Measurements from ENCODE around the gene RASSF3. TPM values are rescaled to one million over a fixed set of nuclear protein-coding genes. Genes with fewer than 3 reads are reported as not detected.

Gene RASSF3
- total RNA-seq, 1 experiment from 2014 or later = 13.4 TPM

DNA sequence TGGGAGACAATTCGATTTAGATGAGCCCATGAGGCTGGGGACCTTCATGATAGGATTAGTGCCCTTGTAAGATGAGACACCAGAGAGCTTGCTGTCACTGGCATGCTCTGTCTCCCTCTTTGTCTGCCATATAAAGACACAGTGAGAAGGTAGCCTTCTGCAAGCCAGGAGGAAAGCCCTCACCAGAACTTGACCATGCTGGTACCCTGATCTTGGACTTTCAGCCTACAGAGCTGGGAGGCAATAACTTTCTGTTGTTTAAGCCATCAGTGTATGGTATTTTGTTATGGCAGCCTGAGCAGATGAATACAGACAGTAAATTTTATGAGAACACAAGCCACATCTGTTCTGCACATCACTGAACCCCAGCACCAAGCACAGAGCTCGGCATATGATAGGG, 38.1 kb upstream of the RASSF3 start:
- Histone ChIP-seq H2AFZ (ENCODE audit: low read length) (no peak overlapping the region), H3K36me3 (ENCODE audit: low read depth, low read length) (no peaks in the 10 kb centered on the region), H3K9me3 (ENCODE audit: low read length) (no peaks in the 10 kb centered on the region), H3K9ac (ENCODE audit: low read length) (no peak overlapping the region), H3F3A (ENCODE audit: low read length, unreplicated experiment) (no peaks in the 10 kb centered on the region), H3K4me1 (ENCODE audit: insufficient read depth, low read length) (no peaks in the 10 kb centered on the region), H3K9me2 (replicated peaks; ENCODE audit: low read length) (no peaks in the 10 kb centered on the region), H3K27ac (ENCODE audit: low read length) (no peak overlapping the region), H3K4me2 (ENCODE audit: low read length) (no peak overlapping the region), H3K27me3 (ENCODE audit: low read length) (no peaks in the 10 kb centered on the region), H4K20me1 (ENCODE audit: low read length) (no peaks in the 10 kb centered on the region), H3K4me3 (ENCODE audit: low read length) (no peak overlapping the region), H3K79me2 (ENCODE audit: low read length) (no peaks in the 10 kb centered on the region)
- ChIA-PET POLR2A (ENCODE audit: unreplicated experiment) (no interaction called here), CTCF (no interaction called here)
- ATAC-seq (no peak), DNase-seq (no peak)
- TF ChIP-seq, protein P1, sequence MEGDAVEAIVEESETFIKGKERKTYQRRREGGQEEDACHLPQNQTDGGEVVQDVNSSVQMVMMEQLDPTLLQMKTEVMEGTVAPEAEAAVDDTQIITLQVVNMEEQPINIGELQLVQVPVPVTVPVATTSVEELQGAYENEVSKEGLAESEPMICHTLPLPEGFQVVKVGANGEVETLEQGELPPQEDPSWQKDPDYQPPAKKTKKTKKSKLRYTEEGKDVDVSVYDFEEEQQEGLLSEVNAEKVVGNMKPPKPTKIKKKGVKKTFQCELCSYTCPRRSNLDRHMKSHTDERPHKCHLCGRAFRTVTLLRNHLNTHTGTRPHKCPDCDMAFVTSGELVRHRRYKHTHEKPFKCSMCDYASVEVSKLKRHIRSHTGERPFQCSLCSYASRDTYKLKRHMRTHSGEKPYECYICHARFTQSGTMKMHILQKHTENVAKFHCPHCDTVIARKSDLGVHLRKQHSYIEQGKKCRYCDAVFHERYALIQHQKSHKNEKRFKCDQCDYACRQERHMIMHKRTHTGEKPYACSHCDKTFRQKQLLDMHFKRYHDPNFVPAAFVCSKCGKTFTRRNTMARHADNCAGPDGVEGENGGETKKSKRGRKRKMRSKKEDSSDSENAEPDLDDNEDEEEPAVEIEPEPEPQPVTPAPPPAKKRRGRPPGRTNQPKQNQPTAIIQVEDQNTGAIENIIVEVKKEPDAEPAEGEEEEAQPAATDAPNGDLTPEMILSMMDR (conservative IDR thresholded peaks at IDR 0.05; ENCODE audit: low read depth, low read length) = no peak
- TF ChIP-seq EZH2phosphoT487 (IDR thresholded peaks at IDR 0.05; ENCODE audit: borderline replicate concordance, low read length) = no peak
- BruUV-seq (replicated peaks) = no TSS peak
- intact Hi-C loops (cut with micrococcal nuclease) = no loop called here

DNA sequence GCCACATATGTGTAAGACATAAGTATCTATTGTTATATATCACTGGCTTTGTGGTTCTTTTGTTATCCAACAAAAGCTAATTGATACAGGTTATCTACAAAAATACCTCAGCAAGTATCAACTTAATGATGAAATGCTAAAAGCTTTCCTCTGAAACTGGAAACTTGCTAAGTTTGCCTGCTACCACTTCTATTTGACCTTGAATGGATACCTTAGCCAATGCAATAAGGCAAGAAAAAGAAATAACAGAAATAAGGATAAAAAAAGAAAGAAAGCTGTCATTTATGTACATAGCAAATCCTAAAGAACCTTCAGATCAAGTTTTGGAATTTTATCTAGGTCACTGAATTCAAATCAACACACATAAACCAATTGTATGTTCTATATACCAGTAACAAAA, 35.5 kb upstream of the RASSF3 start:
- CTCF ChIA-PET = no interaction called here

DNA sequence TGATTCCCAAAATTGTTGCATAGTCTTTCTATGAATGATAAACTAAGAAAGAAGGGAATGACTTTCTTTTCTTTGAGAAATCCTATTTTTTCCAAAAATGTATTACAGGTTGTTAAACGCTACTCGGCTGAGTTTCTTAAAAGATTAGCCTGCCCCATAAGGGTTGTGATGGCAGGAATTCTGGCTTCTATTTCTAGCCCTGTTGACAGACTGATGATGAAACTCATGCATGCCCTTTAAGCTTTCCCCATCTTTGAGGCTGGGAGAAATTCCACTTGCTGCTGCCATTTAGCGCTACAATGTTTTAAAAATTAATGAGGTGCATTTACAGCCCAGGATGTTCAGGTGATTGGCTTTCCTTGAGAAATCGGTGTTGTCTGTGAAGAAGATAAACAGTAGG, 33.2 kb upstream of the RASSF3 start:
- Histone ChIP-seq H3K4me3 (ENCODE audit: low read length) (no peak overlapping the region), H4K20me1 (ENCODE audit: low read length) (no peaks in the 10 kb centered on the region), H3K36me3 (ENCODE audit: low read depth, low read length) (no peaks in the 10 kb centered on the region), H2AFZ (ENCODE audit: low read length) (no peak overlapping the region), H3K9ac (ENCODE audit: low read length) (no peak overlapping the region), H3K79me2 (ENCODE audit: low read length) (no peaks in the 10 kb centered on the region), H3K27ac (ENCODE audit: low read length) (no peak overlapping the region), H3K4me1 (ENCODE audit: insufficient read depth, low read length) (no peaks in the 10 kb centered on the region), H3K27me3 (ENCODE audit: low read length) (no peaks in the 10 kb centered on the region), H3K9me3 (ENCODE audit: low read length) (no peaks in the 10 kb centered on the region), H3K4me2 (ENCODE audit: low read length) (no peak overlapping the region), H3K9me2 (replicated peaks; ENCODE audit: low read length) (no peaks in the 10 kb centered on the region), H3F3A (ENCODE audit: low read length, unreplicated experiment) (no peaks in the 10 kb centered on the region)
- no peak for TF ChIP-seq EZH2 (IDR thresholded peaks at IDR 0.05; ENCODE audit: low read length, unreplicated experiment)
- TF ChIP-seq, protein P1 (conservative IDR thresholded peaks at IDR 0.05; ENCODE audit: low read depth, low read length) = no peak
- TF ChIP-seq EZH2phosphoT487 (IDR thresholded peaks at IDR 0.05; ENCODE audit: borderline replicate concordance, low read length) = no peak
- POLR2A ChIA-PET (ENCODE audit: unreplicated experiment) = no interaction called here
- CTCF ChIA-PET = no interaction called here
- DNase-seq (no peak), ATAC-seq (no peak)
- intact Hi-C loops (cut with micrococcal nuclease) = no loop called here
- no TSS peak for BruUV-seq (replicated peaks)

More for the DNA sequence above, 35.5 kb upstream of the RASSF3 start:
- no peaks in the 10 kb centered on the region for H3K9me2 ChIP-seq (replicated peaks; ENCODE audit: low read length)
- H3K79me2 ChIP-seq (ENCODE audit: low read length) = no peaks in the 10 kb centered on the region
- H3K9me3 ChIP-seq (ENCODE audit: low read length) = no peaks in the 10 kb centered on the region
- no peaks in the 10 kb centered on the region for H3K4me1 ChIP-seq (ENCODE audit: insufficient read depth, low read length)
- no peaks in the 10 kb centered on the region for H4K20me1 ChIP-seq (ENCODE audit: low read length)
- intact Hi-C loops (cut with micrococcal nuclease) = no loop called here
- DNase-seq = no peak
- no peaks in the 10 kb centered on the region for H3K27me3 ChIP-seq (ENCODE audit: low read length)
- H3K4me2 ChIP-seq (ENCODE audit: low read length) = no peak overlapping the region
- no peak for ATAC-seq
- H3F3A ChIP-seq (ENCODE audit: low read length, unreplicated experiment) = no peaks in the 10 kb centered on the region
- no TSS peak for BruUV-seq (replicated peaks)
- H3K9ac ChIP-seq (ENCODE audit: low read length) = no peak overlapping the region
- H3K27ac ChIP-seq (ENCODE audit: low read length) = no peak overlapping the region
- no peaks in the 10 kb centered on the region for H3K36me3 ChIP-seq (ENCODE audit: low read depth, low read length)
- POLR2A ChIA-PET (ENCODE audit: unreplicated experiment) = no interaction called here
- TF ChIP-seq, protein P1 (conservative IDR thresholded peaks at IDR 0.05; ENCODE audit: low read depth, low read length) = no peak
- TF ChIP-seq EZH2phosphoT487 (IDR thresholded peaks at IDR 0.05; ENCODE audit: borderline replicate concordance, low read length) = no peak
- TF ChIP-seq EZH2 (IDR thresholded peaks at IDR 0.05; ENCODE audit: low read length, unreplicated experiment) = no peak
- H3K4me3 ChIP-seq (ENCODE audit: low read length) = no peak overlapping the region
- no peak overlapping the region for H2AFZ ChIP-seq (ENCODE audit: low read length)
